ENCODE data around the gene CDKL4.
"Not testable (repeated sequence)": the region's sequence is repeated elsewhere in the genome, so short reads cannot be mapped to it uniquely, and the experiment has no call there.

The CDKL4 gene

GRCh38 chr2:39228413-39229209, 15.2 kb downstream of the CDKL4 start:
- no peak for DNase-seq

GRCh38 chr2:39227628-39228412, 15.9 kb downstream of the CDKL4 start:
- peak; percentile 75 for DNase-seq

- DNase-seq, result no peak
Measured at GRCh38 chr2:39225567-39225966, 18.2 kb downstream of the CDKL4 start.

DNA sequence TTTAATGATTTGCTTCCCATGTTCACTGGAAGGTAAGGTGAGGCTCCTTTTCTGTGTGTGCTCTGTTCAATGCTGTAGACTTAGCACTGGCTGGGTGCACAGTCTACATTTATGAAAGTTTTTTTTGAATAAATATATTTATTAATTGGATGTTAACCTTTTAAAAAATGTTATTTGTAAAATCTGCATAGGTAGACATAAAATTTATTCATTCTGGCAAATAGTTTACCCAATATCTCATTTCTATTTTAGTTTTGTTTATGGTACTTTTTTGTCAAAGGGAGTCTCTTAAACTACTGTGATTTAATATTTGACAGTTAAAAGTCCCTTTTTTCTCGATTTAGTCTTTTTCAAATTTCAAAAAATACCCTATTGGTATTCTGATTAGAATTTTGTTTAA, 19.9 kb downstream of the CDKL4 start:
- no peak for DNase-seq

- no peak for DNase-seq
Measured at GRCh38 chr2:39221459-39221858, 22.3 kb downstream of the CDKL4 start.

- no peak for DNase-seq
Measured at GRCh38 chr2:39220136-39220535, 23.6 kb downstream of the CDKL4 start.

GRCh38 chr2:39218391-39218790, 25.4 kb downstream of the CDKL4 start:
- no peak for DNase-seq

- DNase-seq, result no peak
Measured at GRCh38 chr2:39217192-39217550, 26.6 kb downstream of the CDKL4 start.

GRCh38 chr2:39216346-39217191, 27.2 kb downstream of the CDKL4 start:
- no peak for DNase-seq

DNA sequence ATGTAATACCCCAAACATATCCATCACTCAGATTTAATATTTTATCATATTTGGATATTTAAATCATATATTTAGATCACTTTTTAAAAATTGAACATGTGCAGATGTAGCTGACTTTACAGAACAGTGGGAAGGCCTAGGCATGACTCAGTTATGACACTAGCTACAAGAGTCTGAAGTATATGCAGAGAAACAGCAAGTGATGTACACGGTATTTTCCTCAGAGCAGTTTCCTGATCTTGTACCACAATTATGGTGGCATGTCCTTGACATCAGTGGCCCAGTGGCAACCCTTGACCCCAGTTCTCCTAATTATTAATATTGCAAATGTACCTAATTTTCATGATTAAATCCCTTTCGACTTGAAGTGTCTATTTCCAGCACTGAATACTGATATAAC, 28.2 kb downstream of the CDKL4 start:
- DNase-seq, result no peak

- no peak for DNase-seq
Measured at GRCh38 chr2:39213015-39213414, 30.8 kb downstream of the CDKL4 start.

DNA sequence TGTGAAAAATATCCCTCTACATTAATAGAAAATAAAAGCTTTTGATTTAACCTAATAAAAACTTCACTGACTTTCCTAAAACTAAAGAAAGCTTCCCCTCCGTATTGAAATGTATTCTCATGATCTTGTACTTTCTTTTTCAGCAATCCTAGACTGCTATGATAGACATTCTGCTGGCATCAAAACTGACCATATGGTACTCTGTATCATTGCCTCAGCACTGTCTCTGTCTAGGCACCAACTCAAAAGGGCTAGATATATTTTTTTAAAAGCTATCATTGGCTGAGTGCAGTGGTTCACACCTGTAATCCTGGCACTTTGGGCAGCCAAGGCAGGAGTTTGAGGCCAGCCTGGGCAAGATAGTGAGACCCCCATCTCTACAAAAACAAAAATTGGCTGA, 32.9 kb downstream of the CDKL4 start:
- DNase-seq, result peak; percentile 2

GRCh38 chr2:39203382-39203781, 40.4 kb downstream of the CDKL4 start:
- no peak for DNase-seq

- DNase-seq, result no peak
Measured at GRCh38 chr2:39202639-39203369, 41.0 kb downstream of the CDKL4 start.

GRCh38 chr2:39197003-39197402, 46.8 kb downstream of the CDKL4 start:
- not testable (repeated sequence) for DNase-seq

DNA sequence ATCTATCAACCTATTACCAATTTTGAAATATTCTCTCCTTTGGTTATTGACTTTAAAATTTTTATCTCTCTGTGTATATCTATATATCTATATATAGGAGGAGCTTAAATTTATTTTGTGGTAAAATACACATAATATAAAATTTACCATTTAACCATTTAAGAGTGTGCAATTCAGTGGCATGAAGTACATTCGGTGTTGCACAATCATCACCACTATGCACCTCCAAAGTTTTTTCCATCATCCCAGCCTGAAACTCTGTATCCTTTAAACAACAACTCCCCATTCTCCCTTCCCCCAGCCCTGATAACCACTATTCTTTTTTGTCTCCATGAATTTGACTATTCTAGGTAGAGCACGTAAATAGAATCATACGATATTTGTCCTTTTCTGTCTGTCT, 49.1 kb downstream of the CDKL4 start:
- no peak for DNase-seq

- DNase-seq, result no peak
Measured at GRCh38 chr2:39188960-39189494, 54.7 kb downstream of the CDKL4 start.

GRCh38 chr2:39183673-39184072, 60.1 kb downstream of the CDKL4 start:
- no peak for DNase-seq

- DNase-seq, result no peak
Measured at GRCh38 chr2:39181297-39181696, 62.5 kb downstream of the CDKL4 start.

DNA sequence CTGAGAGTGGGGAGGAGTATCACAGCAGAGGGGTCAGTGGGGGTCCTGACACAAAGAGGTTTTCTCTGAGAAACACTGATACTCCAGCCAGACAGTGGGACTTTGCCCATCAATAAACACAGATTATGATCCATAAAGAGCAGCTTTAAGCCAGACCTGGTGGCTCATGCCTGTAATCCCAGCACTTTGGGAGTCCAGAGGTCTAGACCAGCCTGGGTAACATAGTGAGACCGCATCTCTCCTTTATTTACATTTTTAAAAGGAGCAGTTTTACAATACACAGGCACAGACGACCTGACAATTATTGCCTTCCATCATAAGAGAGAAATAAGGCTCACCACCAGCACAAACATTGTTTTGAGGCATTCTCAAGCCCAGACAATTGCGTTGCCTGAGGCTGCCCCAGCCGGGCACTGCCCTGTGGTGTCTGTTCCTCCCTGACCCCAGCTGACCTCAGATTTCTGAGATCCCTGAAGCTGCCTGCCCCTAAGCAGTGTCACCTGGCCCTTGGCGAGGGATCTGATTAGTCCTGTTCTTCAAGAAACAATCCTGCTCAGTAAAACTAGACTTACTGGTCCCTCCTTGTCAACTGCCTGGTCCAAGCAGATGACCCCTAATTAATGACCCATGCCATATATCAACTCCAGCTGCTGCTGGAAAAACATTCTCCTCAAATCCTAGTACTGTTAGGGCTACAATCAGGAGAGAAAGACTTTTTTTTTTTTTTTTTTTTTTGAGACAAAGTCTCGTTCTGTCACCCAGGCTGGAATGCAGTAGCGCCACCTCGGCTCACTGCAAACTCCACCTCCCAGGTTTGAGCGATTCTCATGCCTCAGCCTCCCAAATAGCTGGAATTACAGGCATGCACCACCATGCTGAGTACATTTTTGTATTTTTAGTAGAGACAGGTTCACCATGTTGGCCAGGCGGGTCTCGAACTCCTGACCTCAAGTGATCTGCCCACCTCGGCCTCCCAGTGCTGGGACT, 63.5 kb downstream of the CDKL4 start:
- no peak for DNase-seq

DNA sequence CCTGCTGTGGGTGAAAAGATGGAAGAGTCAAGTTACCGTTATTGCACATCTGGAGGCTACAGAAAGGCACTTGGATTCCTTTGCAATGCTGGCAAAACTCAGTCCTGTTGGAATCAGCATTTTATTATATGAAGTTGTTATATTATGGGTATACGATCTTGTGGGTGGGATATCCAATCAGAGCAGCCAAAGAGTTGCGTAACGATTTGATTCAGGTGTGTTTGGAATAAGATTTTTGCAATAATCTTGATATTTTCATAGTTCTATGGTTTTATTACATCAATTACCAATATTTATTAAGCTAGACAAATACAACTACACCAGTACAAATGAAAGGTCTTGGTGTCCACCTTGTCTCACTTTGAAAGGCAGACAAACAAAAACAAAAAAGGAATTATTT, 65.0 kb downstream of the CDKL4 start:
- no peak for DNase-seq
